ENCODE data around the gene CPEB2.

CPEB2 gene

GRCh38 chr4:15054541-15054940 is 52.3 kb downstream of the CPEB2 start:
- H3K79me2 ChIP-seq (ENCODE audit: insufficient read depth, low read length) = no peaks in the 10 kb centered on the region
- H3K9me2 ChIP-seq (replicated peaks; ENCODE audit: insufficient read depth, low read length) = no peaks in the 10 kb centered on the region
- H3K36me3 ChIP-seq (ENCODE audit: low read length) = peaks cover 26% of the 10 kb centered on the region
- H3K27me3 ChIP-seq (ENCODE audit: low read length) = no peaks in the 10 kb centered on the region
- no peaks in the 10 kb centered on the region for H3K9me3 ChIP-seq (ENCODE audit: insufficient read depth, low read length)
- no peak for TF ChIP-seq EZH2phosphoT487 (conservative IDR thresholded peaks at IDR 0.05; ENCODE audit: low read length)
- no peak for TF ChIP-seq CTCF (IDR thresholded peaks at IDR 0.05; ENCODE audit: insufficient read depth, low read length, poor library complexity, severe bottlenecking)
- H4K20me1 ChIP-seq (ENCODE audit: low read depth, low read length) = no peaks in the 10 kb centered on the region
- H3F3A ChIP-seq (ENCODE audit: insufficient read depth) = no peaks in the 10 kb centered on the region
- no peak overlapping the region for H2AFZ ChIP-seq (ENCODE audit: low read depth, low read length, severe bottlenecking)
- no peak overlapping the region for H3K9ac ChIP-seq (ENCODE audit: low read length)
- no peak overlapping the region for H3K4me3 ChIP-seq (ENCODE audit: insufficient read depth, low read length, poor library complexity, severe bottlenecking)
- no peak overlapping the region for H3K4me2 ChIP-seq (ENCODE audit: low read depth, low read length, poor library complexity, severe bottlenecking)
- H3K27ac ChIP-seq (ENCODE audit: low read depth, low read length) = no peak overlapping the region

GRCh38 chr4:15060213-15060612 is 57.9 kb downstream of the CPEB2 start:
- Histone ChIP-seq H3K9ac (ENCODE audit: low read length) (no peak overlapping the region), H4K20me1 (ENCODE audit: low read depth, low read length) (no peaks in the 10 kb centered on the region), H3K4me3 (ENCODE audit: insufficient read depth, low read length, poor library complexity, severe bottlenecking) (no peak overlapping the region), H3F3A (ENCODE audit: insufficient read depth) (no peaks in the 10 kb centered on the region), H3K27ac (ENCODE audit: low read depth, low read length) (no peak overlapping the region), H3K9me3 (ENCODE audit: insufficient read depth, low read length) (no peaks in the 10 kb centered on the region), H3K36me3 (ENCODE audit: low read length) (peaks cover 17% of the 10 kb centered on the region), H3K4me2 (ENCODE audit: low read depth, low read length, poor library complexity, severe bottlenecking) (no peak overlapping the region), H3K79me2 (ENCODE audit: insufficient read depth, low read length) (no peaks in the 10 kb centered on the region), H3K27me3 (ENCODE audit: low read length) (no peaks in the 10 kb centered on the region), H2AFZ (ENCODE audit: low read depth, low read length, severe bottlenecking) (no peak overlapping the region), H3K9me2 (replicated peaks; ENCODE audit: insufficient read depth, low read length) (no peaks in the 10 kb centered on the region)
- TF ChIP-seq EZH2phosphoT487 (conservative IDR thresholded peaks at IDR 0.05; ENCODE audit: low read length) (no peak), CTCF (IDR thresholded peaks at IDR 0.05; ENCODE audit: insufficient read depth, low read length, poor library complexity, severe bottlenecking) (no peak)

GRCh38 chr4:15063341-15063740 is 61.1 kb downstream of the CPEB2 start:
- Histone ChIP-seq H2AFZ (ENCODE audit: low read depth, low read length, severe bottlenecking) (no peak overlapping the region), H3K79me2 (ENCODE audit: insufficient read depth, low read length) (no peaks in the 10 kb centered on the region), H3F3A (ENCODE audit: insufficient read depth) (no peaks in the 10 kb centered on the region), H3K4me2 (ENCODE audit: low read depth, low read length, poor library complexity, severe bottlenecking) (no peak overlapping the region), H3K9me2 (replicated peaks; ENCODE audit: insufficient read depth, low read length) (no peaks in the 10 kb centered on the region), H3K36me3 (ENCODE audit: low read length) (peaks cover 15% of the 10 kb centered on the region), H3K4me3 (ENCODE audit: insufficient read depth, low read length, poor library complexity, severe bottlenecking) (no peak overlapping the region), H3K27ac (ENCODE audit: low read depth, low read length) (no peak overlapping the region), H3K27me3 (ENCODE audit: low read length) (no peaks in the 10 kb centered on the region), H4K20me1 (ENCODE audit: low read depth, low read length) (no peaks in the 10 kb centered on the region), H3K9ac (ENCODE audit: low read length) (no peak overlapping the region), H3K9me3 (ENCODE audit: insufficient read depth, low read length) (no peaks in the 10 kb centered on the region)
- TF ChIP-seq CTCF (IDR thresholded peaks at IDR 0.05; ENCODE audit: insufficient read depth, low read length, poor library complexity, severe bottlenecking) (no peak), EZH2phosphoT487 (conservative IDR thresholded peaks at IDR 0.05; ENCODE audit: low read length) (no peak)

Data from SU-DHL-6 (cell line).